GM18505 (cell line): ENCODE data around the gene USP37.

Experiments
- ATAC-seq: cut with Tn5 transposase; IDR thresholded peaks from one replicate; pipeline ENCODE4 v1.9.1; 2021; ENCODE audit not compliant: unreplicated experiment
- POLR2A ChIP-seq: IDR thresholded peaks from 4 replicates; pipeline ENCODE4 v1.6.1; 2011; ENCODE audit warnings: borderline replicate concordance; ENCODE audit not compliant: insufficient read depth, insufficient read length; ENCODE audit errors: extremely low read depth

Gene USP37, protein sequence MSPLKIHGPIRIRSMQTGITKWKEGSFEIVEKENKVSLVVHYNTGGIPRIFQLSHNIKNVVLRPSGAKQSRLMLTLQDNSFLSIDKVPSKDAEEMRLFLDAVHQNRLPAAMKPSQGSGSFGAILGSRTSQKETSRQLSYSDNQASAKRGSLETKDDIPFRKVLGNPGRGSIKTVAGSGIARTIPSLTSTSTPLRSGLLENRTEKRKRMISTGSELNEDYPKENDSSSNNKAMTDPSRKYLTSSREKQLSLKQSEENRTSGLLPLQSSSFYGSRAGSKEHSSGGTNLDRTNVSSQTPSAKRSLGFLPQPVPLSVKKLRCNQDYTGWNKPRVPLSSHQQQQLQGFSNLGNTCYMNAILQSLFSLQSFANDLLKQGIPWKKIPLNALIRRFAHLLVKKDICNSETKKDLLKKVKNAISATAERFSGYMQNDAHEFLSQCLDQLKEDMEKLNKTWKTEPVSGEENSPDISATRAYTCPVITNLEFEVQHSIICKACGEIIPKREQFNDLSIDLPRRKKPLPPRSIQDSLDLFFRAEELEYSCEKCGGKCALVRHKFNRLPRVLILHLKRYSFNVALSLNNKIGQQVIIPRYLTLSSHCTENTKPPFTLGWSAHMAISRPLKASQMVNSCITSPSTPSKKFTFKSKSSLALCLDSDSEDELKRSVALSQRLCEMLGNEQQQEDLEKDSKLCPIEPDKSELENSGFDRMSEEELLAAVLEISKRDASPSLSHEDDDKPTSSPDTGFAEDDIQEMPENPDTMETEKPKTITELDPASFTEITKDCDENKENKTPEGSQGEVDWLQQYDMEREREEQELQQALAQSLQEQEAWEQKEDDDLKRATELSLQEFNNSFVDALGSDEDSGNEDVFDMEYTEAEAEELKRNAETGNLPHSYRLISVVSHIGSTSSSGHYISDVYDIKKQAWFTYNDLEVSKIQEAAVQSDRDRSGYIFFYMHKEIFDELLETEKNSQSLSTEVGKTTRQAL

GRCh38 chr2:218568190-218569037, at the start of gene USP37, which contains the start of gene CNOT9:
Gene USP37 (minus strand): TSS chr2:218568351. CDS start chr2:218558653, 9,698 bp downstream.
Gene CNOT9 (plus strand): TSS chr2:218568839. CDS start chr2:218568955, 116 bp downstream.
- TF ChIP-seq POLR2A, result peak; percentile 82
- ATAC-seq, result peak; percentile 78

DNA sequence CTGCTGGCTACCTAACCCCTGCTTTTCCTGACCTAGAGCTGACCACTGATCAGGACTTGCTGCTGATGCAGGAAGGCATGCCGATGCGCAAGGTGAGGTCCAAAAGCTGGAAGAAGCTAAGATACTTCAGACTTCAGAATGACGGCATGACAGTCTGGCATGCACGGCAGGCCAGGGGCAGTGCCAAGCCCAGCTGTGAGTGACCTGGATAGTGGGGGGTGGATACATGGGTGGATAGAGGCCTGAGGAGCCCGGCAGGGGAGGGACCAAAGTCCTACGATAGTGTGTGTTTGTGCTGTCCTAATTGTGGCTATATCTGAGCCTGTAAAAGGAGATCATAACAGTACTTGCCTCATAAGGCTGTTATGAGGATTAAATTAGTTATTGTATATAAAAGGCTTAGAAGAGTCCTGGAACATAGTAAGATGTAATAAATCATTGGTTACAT, 47.7 kb upstream of the USP37 start:
- ATAC-seq, result no peak
- TF ChIP-seq POLR2A, result no peak

- no peak for ATAC-seq
Measured at GRCh38 chr2:218607436-218608115, 39.4 kb upstream of the USP37 start, which contains the start of gene PLCD4. Gene PLCD4 (plus strand): TSS chr2:218607899. CDS start chr2:218615740, 7,841 bp downstream.

DNA sequence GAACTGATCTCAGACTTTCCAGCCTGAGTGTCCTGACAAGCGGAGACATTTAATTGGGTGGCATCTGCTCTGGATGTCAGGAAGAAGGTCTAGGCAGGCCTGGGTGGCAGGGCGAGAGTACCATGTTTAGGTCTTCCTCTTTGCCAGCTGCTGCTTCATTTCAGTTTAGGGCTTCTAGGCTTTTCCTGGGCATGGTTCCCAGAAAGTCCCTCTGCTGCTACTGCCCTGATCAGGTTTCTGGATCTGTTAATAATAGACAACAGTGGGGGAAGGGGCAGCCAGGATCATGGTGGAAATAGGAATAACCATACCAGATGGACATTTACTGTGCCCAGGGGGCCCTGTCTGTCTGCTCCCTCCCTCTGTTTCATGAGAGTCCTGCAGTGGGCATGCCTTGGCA, 37.3 kb upstream of the USP37 start:
- ATAC-seq, result no peak

More at GRCh38 chr2:218607436-218608115, 39.4 kb upstream of the USP37 start, which contains the start of gene PLCD4:
- no peak for TF ChIP-seq POLR2A

DNA sequence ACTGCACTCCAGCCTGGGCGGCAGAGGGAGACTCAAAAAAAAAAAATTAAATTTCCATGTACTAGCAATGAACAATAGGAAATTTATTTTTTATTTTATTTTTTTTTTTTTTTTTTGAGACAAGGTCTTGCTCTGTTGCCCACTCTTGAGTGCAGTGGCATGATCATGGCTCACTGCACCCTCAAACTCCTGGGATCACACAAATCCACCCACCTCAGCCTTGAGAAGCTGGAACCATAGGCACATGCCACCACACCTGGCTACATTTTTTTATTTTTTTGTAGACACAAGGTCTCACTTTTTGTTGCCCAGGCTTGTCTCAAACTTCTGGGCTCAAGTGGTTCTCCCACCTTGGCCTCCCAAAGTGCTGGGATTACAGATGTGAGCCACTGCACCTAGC, 17.4 kb upstream of the USP37 start:
- TF ChIP-seq POLR2A, result no peak
- ATAC-seq, result no peak

More for the DNA sequence above, 37.3 kb upstream of the USP37 start:
- no peak for TF ChIP-seq POLR2A

GRCh38 chr2:218583983-218584850, 16.1 kb upstream of the USP37 start:
- no peak for ATAC-seq
- TF ChIP-seq POLR2A, result no peak

DNA sequence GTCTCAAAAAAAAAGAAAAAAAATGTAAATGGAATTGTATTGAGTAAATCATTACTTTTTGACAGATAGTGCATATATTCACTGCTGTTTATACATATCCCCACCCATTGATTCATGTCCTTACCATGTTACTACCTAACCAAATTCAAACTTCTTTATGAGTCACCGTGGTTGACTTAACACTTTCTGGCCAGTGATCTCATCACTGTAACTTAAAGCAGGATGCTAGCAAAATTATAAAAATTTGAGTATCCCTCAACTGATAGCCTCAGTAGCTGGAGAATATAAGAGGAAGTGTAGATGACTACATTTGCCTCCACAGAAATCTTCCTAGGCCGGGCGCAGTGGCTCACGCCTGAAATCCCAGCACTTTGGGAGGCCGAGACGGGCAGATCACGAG, 13.9 kb upstream of the USP37 start:
- no peak for ATAC-seq
- no peak for TF ChIP-seq POLR2A

- ATAC-seq, result no peak
- TF ChIP-seq POLR2A, result no peak
Measured at GRCh38 chr2:218578272-218578877, 10.2 kb upstream of the USP37 start.

- no peak for ATAC-seq
- no peak for TF ChIP-seq POLR2A
Measured at GRCh38 chr2:218577482-218578220, 9.5 kb upstream of the USP37 start.

DNA sequence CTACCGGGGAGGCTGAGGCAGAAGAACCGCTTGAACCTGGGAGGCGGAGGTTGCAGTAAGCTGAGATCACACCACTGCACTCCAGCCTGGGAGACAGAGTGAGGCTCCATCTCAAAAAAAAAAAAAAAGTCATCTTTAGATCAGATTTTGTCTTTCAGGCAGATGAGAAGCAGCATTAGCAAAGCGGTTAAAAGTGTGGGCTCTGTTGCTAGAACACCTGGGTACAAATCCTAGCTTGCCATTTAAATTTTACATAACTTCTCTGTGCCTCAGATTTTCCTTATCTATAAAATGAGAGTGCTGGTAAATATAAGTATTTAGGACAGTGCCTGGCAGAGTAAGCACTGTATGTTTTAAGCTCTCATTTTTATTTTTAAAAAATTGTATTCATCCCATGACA, 8.7 kb upstream of the USP37 start:
- no peak for ATAC-seq
- TF ChIP-seq POLR2A, result no peak
